NCI-H2196 treated with DMSO at 0.1 percent for 48 hours (cell line): Measurements from ENCODE around the gene ARRB2.

Source experiments
- DNase-seq: peaks from one replicate; lab custom pipeline; 2025; ENCODE audit not compliant: unreplicated experiment; lab: John Stamatoyannopoulos, UW

ARRB2 gene

DNA sequence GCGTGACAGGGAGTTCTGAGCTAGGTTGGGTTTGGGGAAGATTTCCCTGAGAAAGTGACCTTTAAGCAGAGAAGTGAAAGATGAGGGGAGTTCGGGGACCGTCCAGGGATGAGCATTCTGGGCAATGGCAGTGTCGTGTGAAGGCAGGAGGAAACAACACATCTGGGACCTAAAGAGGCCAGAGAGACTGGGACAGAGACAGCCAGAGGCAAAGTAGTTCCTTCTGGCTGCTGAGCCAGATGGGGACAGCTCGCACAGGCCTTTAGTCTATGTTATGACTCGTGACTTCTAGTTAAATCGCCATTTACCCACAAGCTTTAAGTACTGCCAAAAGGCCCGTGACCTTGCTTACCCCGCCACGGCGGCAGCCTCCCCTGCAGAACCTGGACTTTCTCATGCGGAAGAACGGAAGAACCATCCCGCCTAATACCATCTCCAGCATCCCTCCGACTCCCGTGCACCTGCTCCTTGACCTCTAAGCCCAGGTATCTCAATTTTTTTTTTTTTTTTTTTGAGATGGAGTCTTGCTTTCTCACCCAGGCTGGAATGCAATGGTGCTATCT lies 12.3 kb downstream of the ARRB2 start:
- DNase-seq: no peak

DNA sequence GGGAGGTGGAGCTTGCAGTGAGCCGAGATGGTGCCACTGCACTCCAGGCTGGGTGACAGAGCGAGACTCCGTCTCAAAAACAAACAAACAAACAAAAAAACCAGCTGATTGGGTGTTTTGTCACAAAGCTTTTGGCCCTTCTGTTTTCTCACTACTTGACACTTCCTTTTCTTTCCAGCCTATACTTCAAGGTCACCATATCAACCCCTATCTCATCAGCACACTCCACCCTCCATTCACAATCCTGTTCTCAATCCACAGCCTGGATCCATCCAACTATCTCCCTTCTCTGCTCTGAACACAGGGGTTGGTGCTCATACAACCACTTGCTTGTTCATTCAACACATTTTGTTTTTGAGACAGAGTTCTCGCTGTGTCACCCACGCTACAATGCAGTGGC lies 14.2 kb downstream of the ARRB2 start:
- DNase-seq: no peak

DNA sequence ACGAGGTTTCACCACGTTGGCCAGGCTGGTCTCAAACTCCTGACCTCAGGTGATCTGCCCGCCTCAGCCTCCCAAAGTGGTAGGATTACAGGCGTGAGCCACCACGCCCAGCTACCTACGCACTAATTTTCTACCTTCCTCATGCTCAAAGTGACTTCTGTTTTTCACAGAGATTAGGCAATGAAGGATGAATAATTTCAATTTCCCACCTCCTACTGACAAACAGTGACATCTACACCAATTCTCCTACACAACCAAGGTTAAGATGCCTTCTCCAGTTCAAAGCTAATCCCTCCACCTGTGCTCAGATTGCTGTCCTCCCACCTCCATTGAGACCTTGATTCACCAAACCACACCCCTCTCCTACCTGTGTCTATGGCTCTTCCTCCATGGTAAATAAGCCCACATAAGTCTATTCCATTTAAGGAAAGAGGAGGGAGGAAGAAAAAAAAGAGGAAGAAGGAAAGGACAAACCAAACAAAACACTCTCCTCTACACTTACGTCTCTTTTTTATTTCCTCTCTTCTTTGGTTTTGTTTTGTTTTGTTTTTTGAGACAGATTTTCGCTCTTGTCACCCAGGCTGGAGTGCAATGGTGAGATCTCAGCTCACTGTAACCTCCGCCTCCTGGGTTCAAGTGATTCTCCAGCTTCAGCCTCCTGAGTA lies 15.3 kb downstream of the ARRB2 start:
- DNase-seq: no peak

DNA sequence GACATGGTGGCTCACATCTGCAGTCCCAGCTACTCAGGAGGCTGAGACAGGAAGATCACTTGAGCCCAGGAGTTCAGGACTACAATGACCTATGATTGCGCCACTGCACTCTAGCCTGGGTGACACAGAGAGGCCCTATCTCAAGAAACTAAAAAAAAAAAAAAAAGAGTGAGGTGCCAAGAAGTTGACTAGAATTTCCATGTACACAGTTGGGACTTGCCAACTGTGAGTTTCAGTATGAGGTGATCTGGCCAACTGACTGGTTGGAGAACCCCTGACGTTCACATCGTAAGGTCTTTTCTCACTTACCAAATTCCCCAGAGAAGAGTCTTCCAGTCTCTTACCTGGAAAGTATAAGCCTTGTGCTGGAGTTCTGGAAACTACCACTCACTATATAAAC lies 17.7 kb downstream of the ARRB2 start:
- no peak for DNase-seq

DNA sequence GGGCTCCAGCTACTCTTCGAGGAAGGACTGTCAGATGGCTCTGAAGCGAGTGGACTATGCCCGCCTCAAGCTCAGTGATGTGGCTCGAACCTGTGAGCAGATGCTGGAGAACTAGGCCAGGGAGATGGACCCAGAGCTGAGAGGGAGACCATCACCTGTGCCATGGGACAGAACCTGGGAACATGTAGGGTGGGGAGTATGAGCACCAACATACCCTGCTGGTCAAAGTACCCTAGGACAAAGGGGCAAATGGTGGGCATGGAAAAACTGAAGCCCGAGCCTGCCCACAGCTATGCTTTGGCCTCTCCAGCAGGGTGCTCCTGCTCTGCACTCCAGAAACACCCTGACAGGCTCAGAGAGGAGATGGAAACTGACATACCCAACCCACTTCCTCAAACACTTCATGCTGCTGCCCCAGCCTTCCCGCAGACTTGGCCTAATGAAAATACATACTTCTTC lies 22.7 kb downstream of the ARRB2 start:
- DNase-seq: no peak

DNA sequence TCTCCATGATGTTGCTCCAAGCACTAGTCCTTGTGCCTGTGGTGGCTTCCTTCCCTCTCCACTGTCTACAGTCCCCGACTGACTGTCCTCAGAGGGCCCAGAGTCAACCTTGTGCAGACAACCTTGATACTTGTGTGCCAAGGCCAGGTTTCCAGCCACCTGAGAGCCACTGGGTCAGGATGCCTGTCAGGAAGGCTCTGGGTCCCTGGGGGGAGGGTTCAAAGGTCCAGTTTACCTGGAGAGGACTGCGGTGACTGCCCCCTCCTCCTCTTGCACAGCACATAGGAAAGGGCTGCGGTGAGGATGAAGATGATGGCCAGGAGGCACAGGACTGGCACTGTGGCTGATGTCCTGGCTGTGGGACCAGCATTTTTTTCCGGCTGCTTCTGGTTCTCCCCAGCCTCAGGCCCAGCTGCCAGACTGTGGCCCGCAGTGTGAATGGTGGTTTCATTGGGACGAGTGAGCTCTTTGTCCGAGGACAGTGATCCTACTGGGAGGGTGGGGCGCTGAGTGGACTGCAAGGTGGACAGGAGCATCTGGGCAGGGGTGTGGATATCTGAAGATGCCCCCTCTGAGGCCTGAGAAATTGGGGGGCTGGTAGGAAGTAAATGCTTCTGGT lies 24.5 kb downstream of the ARRB2 start:
- DNase-seq: no peak

DNA sequence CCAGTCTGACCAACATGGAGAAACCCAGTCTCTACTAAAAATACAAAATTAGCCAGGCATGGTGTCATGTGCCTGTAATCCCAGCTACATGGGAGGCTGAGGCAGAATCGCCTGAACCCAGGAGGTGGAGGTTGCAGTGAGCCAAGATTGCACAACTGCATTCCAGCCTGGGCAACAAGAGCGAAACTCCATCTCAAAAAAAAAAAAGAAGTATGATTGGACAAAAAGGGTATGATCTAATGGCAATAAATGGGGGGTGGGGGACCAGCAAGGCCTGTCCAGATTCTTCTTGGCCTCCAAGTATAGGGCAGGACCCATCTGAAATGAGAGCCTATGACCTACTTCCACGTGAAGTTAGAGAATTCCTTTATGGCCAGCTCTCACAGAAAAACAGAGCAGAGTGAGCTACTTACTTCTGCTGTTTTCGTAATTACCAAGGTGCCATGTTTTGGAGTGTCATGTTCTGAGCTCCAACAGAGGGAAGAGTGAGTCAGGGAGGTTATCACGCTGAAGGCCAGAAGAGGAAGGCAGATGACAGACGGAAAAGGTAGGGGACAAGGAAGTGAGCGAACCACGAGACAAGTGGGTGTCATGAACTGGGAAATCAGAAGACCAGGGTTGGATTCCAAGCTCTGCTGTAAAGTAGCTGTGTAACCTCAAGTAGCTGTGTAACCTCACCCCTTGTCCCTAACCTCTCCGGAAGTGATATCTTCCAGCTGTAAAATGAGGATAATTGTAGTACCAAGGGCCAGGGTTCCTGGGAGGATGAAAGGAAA lies 25.6 kb downstream of the ARRB2 start:
- no peak for DNase-seq

DNA sequence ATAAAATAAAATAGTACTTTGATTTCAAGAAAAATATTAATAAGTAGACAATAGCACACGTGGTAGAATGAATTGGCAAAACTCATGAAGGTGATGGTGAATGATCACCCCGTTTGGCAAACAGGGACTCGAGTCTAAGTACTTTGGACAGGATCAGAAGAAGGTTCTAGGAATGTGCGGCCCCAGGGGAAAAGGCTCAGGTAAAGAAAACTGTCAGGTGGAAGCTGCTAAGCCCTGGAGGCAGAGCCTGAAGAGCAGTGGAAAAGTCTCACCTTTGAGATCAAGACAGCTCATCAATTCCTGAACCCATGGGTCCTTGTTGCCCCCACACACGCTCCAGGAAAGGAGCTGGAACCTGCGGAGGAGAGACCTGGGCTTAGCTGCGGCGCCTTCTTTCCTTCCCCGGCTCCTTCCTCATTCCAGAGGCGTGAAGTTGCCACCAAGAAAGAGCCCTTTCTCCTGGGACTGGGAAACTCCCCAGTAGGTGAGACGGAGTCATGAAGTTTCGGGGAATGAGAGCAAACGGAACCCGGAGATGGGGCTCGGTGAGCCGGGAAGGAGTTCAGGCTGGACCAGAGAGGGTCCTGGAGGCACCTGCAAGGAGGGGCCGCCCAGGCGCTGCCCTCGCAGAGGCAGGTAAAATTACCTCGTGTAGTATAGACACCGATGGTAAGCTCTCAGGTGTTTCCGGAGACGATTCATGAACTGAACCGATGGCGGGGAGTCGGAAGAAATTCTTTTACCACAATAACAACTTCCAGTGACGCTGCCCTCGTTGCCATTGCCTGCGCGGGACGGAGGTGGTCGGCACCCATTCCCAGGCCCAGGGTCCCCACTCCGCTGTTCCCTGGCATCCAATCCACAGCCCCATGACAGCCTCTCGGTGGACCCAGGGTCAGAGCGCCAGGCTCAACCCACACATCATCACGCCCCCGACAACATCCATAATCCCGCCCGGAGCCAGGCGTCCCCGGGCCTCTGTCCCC lies 28.0 kb downstream of the ARRB2 start:
- DNase-seq: no peak

DNA sequence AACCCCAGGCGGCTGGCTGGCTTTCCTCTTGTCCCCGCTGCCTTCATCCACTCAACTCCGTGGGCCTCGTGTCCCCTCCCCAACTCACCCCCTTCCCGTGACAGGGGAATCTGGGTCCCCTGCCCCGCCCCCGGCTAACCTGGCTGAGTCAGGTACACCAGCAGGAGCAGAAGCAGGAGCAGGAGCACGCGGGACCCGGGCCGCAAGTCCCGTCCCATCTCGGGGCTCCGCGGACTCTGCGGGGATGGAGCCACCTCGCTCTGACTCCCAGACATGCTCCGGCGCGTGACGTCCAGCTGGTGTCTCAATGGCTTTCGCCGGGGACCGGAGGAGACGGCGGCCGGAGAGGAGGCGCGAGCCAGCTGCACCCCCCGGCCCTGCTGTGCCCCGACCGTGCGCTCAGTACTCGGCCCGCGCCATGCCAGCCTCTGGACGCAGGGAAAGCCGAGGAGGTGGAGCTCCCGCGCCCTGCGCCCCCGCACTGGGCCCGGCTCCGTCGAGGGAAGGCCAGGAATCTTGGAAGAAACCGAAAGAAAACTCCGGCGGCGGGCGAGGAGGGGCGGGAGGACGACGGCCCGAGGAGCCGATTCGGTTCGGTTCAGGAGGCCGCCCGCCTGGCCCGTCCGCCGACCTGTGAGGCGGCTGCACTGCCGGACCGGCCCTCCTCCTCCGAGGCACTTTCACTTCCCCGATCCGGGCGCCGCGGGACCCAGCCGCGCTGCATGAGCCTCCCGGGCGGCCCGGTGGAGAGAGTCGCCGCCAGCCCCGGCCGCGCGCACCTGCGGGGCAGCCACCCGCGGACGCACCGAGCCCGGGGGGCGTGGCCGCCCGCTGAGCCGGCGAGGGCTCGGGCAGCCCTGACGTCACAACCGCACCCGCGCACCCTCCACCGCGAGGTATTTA lies 28.9 kb downstream of the ARRB2 start, which contains the start of the genes CXCL16 and ZMYND15:
Gene CXCL16 (minus strand): TSS at position 807 of the 903 bp plus-strand sequence. CDS start 589 bp downstream, at position 218.
Gene ZMYND15 (plus strand): TSS at position 712 of the 903 bp plus-strand sequence. CDS start 716 bp downstream, outside the sequence.
- DNase-seq: no peak

DNA sequence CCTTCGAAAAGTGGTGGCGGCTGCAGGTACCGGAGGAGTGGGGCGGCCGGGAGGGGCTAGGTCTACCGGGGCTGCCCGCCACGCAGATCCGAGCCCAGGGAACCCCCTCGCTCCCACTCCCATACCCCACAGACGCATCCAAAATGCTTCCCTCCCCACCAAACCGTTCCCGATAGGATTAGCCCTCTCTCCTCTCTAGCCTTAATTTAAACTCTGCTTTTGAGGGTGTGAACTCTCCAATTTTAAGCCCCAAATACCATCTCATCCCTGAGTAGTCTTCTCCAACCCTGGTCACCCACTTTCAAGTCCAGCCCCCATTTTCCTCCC lies 29.6 kb downstream of the ARRB2 start:
- DNase-seq: no peak

DNA sequence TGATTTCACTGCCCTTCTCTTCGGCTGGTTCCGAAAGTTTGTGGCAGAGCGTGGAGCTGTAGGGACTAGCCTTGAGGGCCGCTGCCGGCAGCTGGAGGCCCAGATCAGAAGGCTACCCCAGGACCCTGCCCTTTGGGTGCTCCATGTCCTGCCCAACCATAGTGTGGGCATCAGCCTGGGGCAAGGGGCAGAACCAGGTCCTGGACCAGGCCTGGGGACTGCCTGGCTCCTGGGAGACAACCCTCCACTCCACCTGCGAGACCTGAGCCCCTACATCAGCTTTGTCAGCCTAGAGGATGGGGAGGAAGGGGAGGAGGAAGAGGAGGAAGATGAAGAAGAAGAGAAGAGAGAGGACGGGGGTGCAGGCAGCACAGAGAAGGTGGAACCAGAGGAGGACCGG lies 30.2 kb downstream of the ARRB2 start:
- DNase-seq: no peak

DNA sequence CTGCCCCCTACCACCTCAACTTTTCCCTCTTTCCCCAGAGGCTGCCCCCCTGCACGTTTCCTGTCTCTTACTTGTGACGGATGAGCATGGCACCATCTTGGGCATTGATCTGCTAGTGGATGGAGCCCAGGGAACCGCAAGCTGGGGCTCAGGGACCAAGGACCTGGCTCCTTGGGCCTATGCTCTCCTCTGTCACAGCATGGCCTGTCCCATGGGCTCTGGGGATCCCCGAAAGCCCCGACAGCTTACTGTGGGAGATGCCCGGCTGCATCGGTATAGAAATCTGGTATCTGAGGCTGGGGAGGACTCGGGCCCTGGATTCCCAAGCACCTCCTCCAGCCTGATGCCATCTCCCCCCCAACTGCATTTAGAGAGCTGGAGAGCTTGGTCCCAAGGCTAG lies 31.1 kb downstream of the ARRB2 start:
- DNase-seq: no peak

DNA sequence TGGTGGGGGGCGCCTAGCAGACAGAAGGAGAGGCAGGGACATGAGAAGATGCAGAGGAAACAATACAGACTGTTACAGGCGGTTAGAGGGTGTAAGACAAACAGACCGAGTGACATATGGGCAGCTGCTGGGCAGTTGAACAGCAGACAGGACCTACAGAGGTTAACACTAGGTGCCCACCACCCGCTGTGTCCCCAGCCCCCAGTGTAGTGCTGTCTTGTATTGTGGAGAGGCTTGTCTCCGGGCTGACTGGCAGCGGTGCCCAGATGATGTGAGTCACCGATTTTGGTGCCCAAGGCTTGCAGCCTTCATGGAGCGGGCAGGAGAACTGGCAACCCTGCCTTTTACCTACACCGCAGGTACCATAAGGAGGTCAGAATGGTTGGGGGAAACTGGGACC lies 31.7 kb downstream of the ARRB2 start:
- DNase-seq: no peak

DNA sequence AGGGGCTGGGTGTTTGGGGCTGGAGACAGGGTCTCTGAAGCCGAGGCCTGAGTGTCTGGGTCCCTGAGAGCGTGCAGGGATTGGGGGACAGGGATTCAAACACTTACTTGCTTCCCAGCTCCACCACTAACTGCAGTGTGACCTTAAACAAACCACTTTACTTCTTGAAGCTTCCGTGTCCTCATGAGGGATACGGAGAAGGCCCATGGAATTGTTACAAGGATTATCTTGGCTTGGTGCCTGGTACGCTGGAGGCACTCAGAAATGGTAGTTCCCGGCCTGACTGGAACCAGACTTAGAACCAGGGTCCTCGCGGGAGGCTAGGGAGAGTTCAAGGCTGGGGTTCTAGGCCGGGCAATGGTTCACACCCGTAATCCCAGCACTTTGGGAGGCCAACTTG lies 32.2 kb downstream of the ARRB2 start:
- no peak for DNase-seq

DNA sequence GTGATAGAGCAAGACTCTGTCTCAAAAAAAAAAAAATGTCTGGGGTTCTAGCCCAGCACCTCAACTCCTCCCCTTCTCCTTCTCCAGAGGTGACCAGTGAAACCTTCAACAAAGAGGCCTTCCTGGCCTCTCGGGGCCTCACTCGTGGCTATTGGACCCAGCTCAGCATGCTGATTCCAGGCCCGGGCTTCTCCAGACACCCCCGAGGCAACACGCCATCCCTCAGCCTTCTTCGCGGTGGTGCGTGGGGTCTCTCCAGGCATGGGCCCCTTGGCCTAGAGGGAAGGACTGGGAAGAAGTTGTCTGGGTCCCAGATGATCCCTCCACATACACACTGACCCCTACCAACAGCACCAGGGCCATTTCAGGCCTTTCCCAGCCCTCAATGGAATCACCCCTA lies 32.8 kb downstream of the ARRB2 start:
- DNase-seq: no peak

DNA sequence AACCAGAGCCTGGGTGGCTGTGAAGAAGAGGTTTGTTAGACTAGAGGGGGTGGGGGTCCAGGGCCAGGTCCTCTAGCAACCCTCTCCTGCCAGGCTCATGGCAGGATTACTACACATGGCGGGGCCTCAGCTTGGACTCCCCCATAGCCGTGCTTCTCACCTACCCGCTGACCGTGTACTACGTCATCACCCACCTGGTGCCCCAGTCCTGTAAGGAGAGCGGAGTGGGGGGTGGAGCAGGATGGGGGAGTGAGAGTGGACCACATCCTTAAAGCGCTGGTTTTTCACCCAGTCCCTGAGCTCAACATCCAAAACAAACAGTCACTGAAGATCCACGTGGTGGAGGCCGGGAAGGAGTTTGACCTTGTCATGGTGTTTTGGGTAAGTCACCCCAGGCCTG lies 33.5 kb downstream of the ARRB2 start:
- no peak for DNase-seq

DNA sequence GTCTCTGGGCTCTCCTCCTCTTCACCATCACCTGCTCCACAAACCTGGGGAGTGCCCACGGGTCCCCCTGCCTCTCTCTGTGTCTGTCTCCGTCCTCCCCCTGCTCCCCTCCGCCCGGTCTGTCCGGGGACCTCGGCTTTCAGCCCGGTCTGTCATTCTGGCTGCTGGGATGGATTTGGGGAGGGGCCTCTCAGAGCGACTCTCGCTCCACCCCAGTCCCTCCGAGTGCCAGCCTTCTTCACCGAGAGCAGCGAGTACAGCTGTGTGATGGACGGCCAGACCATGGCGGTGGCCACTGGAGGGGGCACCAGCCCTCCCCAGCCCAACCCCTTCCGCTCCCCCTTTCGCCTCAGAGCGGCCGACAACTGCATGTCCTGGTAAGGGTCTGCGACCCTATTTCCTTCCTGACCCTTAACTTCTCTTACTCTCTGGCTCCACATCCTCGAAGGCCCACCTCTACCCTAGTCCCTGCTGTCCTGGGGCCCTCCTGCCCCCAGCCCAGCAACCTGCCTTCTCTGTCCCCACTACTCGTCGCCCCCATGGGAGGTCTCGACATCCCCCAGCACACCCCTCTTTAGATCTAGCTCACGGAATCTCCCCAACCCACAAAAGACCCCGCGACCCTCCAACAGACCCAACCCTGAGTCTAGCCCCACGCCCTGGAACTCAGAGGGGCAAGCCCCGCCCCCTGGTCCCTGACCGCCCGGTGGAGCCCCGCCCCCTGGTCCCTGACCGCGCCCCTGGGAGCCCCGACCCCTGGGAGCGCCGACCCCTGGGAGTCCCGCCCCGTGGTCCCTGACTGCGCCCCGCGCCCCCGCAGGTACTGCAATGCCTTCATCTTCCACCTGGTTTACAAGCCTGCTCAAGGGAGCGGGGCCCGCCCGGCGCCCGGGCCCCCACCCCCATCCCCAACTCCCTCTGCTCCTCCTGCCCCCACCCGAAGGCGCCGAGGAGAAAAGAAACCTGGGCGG lies 34.9 kb downstream of the ARRB2 start:
- no peak for DNase-seq

DNA sequence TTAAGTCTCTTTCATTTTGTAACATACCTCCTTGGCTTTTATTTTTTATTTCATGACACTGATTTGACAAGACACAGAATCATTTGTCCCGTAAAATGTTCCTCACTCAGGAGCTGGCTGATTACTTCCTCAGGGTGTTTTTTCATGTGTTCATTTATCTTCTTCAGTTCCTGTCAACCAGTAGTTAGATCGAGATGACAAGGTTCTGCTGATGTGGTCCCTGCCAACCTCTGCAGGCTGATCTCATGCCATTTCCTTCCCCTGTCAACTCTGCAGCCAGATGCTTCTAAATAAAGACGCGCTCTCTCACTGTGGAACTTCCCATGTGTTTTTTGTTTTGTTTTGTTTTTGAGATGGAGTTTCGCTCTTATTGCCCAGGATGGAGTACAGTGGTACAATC lies 37.4 kb downstream of the ARRB2 start:
- no peak for DNase-seq
